ENCODE data around the gene CXorf58.
"Not testable (repeated sequence)": the region's sequence is repeated elsewhere in the genome, so short reads cannot be mapped to it uniquely, and the experiment has no call there.

Gene CXorf58

GRCh38 chrX:23887451-23887850 lies 20.4 kb upstream of the CXorf58 start:
- in situ Hi-C loops (cut with HindIII; ENCODE audit: low pct_ligation_motif_present, low sequenced_read_pairs), result no loop called here
- DNase-seq, result no peak
- Histone ChIP-seq H3K27me3 (replicated peaks) (no peaks in the 10 kb centered on the region), H3K36me3 (replicated peaks) (no peaks in the 10 kb centered on the region), H3K27ac (no peak overlapping the region), H3K4me3 (ENCODE audit: low read depth, low read length) (no peak overlapping the region)
- no peak for TF ChIP-seq CTCF (IDR thresholded peaks at IDR 0.05; ENCODE audit: low read depth, low read length, missing control alignments)

- Histone ChIP-seq H3K4me3 (ENCODE audit: low read depth, low read length) (no peak overlapping the region), H3K27ac (no peak overlapping the region), H3K36me3 (replicated peaks) (no peaks in the 10 kb centered on the region), H3K27me3 (replicated peaks) (no peaks in the 10 kb centered on the region)
- TF ChIP-seq CTCF (IDR thresholded peaks at IDR 0.05; ENCODE audit: low read depth, low read length, missing control alignments), result no peak
- in situ Hi-C loops (cut with HindIII; ENCODE audit: low pct_ligation_motif_present, low sequenced_read_pairs), result no loop called here
- no peak for DNase-seq
Measured at GRCh38 chrX:23887918-23888317, 19.9 kb upstream of the CXorf58 start.

- Histone ChIP-seq H3K27me3 (replicated peaks) (no peaks in the 10 kb centered on the region), H3K36me3 (replicated peaks) (no peaks in the 10 kb centered on the region), H3K4me3 (ENCODE audit: low read depth, low read length) (no peak overlapping the region), H3K27ac (peak overlapping the region; percentile 85)
- TF ChIP-seq CTCF (IDR thresholded peaks at IDR 0.05; ENCODE audit: low read depth, low read length, missing control alignments), result no peak
- no peak for DNase-seq
- in situ Hi-C loops (cut with HindIII; ENCODE audit: low pct_ligation_motif_present, low sequenced_read_pairs), result no loop called here
Measured at GRCh38 chrX:23888887-23889501, 18.8 kb upstream of the CXorf58 start.

- no peaks in the 10 kb centered on the region for H3K36me3 ChIP-seq (replicated peaks)
- no peak overlapping the region for H3K27ac ChIP-seq
- H3K27me3 ChIP-seq (replicated peaks), result no peaks in the 10 kb centered on the region
- in situ Hi-C loops (cut with HindIII; ENCODE audit: low pct_ligation_motif_present, low sequenced_read_pairs), result no loop called here
- DNase-seq, result no peak
- H3K4me3 ChIP-seq (ENCODE audit: low read depth, low read length), result no peak overlapping the region
- no peak for TF ChIP-seq CTCF (IDR thresholded peaks at IDR 0.05; ENCODE audit: low read depth, low read length, missing control alignments)
Measured at GRCh38 chrX:23890933-23891332, 16.9 kb upstream of the CXorf58 start.

GRCh38 chrX:23894993-23895392 lies 12.8 kb upstream of the CXorf58 start:
- H3K27me3 ChIP-seq (replicated peaks); DNase-seq; H3K36me3 ChIP-seq (replicated peaks); H3K4me3 ChIP-seq (ENCODE audit: low read depth, low read length); H3K27ac ChIP-seq; in situ Hi-C loops (cut with HindIII; ENCODE audit: low pct_ligation_motif_present, low sequenced_read_pairs): not testable (repeated sequence)

- H3K36me3 ChIP-seq (replicated peaks); in situ Hi-C loops (cut with HindIII; ENCODE audit: low pct_ligation_motif_present, low sequenced_read_pairs); H3K27me3 ChIP-seq (replicated peaks); H3K4me3 ChIP-seq (ENCODE audit: low read depth, low read length); DNase-seq: not testable (repeated sequence)
- peak overlapping the region; percentile 78 for H3K27ac ChIP-seq
Measured at GRCh38 chrX:23896539-23896938, 11.3 kb upstream of the CXorf58 start.

- no peak for DNase-seq
- in situ Hi-C loops (cut with HindIII; ENCODE audit: low pct_ligation_motif_present, low sequenced_read_pairs), result no loop called here
- Histone ChIP-seq H3K4me3 (ENCODE audit: low read depth, low read length) (no peak overlapping the region), H3K27me3 (replicated peaks) (no peaks in the 10 kb centered on the region), H3K36me3 (replicated peaks) (no peaks in the 10 kb centered on the region), H3K27ac (peak overlapping the region; percentile 78)
- TF ChIP-seq CTCF (IDR thresholded peaks at IDR 0.05; ENCODE audit: low read depth, low read length, missing control alignments), result no peak
Measured at GRCh38 chrX:23896981-23897380, 10.8 kb upstream of the CXorf58 start.
